Stimulated activated CD8-positive, alpha-beta memory T cell treated with anti-CD3 and anti-CD28 coated beads, Interleukin-2, amount 100 ng/mL, for 1 hour (primary cell): ENCODE results near the gene RNF2.
A peak's percentile ranks its signal among the peaks of the same experiment; 100 is the strongest.
"Not testable (repeated sequence)": the region's sequence is repeated elsewhere in the genome, so short reads cannot be mapped to it uniquely, and the experiment has no call there.

Experiments
- DNase-seq, 2 donors: peaks; one replicate each; pipeline ENCODE4 v3.0.0-alpha.2; 2020; ENCODE audit warnings: low read depth in 2 of 2

Gene RNF2

DNA sequence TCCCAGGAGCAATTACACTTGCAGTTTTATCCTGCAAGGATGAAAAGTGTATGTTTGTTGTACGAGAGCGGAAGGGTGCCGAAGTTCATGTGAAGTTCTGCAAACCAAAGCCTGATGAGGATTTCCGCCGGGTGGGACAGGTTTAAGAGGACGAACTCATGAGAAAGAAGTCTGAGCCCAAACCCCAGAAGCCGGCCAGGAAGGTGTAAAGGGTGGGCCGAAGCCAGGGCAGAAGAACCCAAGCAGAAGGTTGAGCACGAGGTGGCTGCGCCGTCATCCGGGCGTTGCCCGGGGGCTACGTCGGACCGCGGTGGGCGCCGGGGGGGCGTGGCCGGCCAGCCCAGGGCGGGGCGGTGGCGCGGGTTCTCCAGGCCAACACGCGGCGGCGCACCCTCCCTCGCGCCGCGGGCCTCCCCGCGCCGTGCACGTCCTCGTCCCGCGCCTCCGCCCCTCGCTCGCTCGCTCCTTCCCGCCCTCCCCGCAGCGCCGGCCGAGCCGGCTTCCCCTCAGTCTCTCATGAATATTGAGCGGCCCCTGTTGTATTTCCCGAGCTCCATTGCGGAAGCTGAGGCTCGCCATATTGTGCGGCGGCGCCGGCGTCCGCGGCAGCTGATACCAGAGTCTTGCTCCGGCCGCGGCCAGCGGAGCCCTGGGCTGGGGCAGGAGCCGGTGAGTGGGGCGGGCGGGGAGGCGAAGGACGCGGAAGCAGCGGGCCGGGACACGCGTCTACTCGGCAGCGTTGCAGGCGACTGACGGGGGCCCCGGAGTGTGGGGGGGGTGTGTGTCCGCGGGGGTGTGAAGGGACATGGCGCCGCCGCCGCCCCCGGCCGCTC, at the start of gene RNF2:
Gene RNF2, plus strand, starts transcription at position 578 of the 833 bp plus-strand sequence. CDS start 41,996 bp downstream, outside the sequence.
- peak; percentile 62 to 63 for DNase-seq

DNA sequence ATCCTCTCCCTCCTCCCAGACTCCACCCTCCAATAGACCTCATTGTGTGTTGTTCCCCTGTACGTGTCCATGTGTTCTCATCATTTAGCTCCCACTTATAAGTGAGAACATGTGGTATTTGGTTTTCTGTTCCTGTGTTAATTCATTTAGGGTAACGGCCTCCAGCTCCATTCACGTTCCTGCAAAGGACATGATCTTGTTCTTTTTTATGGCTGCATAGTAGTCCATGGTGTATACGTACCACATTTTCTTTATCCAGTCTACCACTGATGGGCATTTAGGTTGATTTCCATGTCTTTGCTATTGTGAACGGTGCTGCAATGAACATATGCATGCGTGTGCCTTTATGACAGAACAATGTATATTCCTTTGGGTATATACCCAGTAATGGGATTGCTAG, 45.4 kb upstream of the RNF2 start:
- not testable (repeated sequence) for DNase-seq

DNA sequence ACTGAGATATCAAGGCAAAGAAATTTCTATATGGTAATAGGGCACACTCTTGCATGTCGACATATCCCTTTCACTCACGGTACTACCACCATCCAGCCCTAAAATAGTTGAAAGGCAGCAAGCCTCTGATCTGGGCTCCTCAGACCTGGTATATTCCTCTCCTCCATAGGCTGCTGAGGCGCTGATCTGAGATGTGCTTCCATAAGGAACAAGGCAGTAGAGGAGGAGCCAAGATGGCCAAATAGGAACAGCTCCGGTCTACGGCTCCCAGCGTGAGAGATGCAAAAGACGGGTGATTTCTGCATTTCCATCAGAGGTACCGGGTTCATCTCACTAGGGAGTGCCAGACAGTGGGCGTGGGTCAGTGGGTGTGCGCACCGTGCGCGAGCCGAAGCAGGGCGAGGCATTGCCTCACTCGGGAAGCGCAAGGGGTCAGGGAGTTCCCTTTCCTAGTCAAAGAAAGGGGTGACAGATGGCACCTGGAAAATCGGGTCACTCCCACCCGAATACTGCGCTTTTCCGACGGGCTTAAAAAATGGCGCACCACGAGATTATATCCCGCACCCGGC, 44.0 kb upstream of the RNF2 start:
- not testable (repeated sequence) for DNase-seq

DNA sequence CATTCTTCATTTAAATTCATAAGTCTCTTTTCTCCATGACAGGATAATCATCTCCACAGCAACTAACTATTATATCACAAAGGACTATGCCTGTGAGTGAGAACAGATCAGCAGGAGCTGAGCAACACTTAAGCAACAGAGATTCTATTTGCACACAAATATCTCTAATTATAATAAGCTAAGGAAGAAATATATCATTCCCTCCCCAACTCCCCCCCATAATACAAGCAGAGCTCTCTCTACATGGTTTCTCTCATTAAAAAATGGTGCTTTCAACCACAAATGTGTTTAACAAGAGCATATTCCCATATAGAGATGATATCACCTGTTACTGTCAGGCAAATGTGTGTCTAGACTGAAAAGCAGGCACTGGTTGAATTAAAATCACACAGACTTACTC, 36.5 kb upstream of the RNF2 start:
- no peak for DNase-seq

DNA sequence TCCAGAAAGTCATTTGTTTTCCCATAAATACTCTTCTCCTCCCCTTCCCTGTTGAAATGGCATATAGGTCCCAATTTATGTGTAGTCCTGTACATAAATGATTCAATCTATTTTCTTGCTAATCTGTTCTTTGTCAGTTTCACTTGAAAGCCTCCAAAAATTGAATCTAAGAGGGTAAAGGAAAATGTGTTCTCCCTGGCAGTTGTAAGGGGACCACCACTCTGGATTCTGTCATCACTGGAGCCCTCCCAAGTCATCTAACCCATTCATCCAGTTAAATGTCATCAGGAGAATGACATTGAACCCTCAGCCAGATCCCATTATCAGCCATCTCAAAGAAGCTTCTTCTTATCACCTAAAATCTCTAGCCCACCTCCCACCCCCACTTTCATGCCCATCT, 35.0 kb upstream of the RNF2 start:
- DNase-seq: no peak

DNA sequence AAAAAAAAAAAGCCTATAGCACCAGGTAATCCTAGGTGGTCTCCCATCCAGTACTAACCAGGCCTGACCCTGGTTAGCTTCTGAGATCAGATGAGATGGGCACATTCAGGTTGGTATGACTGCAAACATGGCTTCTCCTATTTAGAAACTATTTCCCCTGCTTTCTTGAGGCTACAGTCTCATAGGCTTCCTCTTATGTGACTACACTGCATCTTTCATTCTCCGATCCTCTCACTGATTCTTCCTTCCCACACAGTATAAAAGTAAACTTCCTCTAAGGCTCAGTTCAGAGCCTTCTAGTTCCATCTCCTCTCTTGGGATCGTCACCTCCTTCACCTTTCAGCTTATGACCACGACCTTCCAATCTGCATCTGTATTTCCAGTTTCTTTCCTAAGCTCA, 30.4 kb upstream of the RNF2 start:
- no peak for DNase-seq

DNA sequence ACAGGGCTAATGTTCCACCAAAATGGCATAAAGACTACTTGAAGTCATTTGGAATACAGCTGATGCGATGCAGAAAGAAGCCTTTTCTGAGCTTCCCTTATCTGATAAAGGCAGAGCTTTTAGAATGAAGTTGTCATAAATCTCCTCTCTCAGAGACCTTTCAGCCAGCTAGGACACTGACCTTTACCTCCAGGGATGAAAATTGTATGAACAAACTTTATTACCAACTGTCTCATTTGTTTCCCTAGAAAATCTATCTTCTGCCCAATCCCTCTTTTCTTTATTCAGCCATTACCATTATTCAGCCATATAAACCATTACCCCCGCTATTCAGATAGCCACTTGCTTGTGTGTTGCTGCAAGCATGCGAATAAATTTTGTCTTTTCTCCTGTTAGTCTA, 29.7 kb upstream of the RNF2 start:
- no peak for DNase-seq

DNA sequence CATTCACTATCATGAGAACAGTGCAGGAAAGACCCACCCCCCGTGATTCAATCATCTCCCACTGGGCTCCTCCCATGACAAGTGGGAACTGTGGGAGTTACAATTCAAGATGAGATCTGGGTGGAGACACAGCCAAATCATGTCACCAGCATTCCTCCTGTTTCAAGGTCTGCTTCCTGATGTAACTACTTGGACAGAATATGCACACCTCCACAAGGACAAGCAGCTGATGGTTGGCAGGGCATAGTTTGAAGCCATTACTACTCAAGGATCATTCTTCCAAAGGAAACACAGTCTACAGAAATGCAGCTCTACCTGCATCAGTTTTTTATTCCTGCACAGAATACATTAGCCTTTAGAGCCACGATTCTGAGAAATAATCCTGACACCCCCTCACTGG, 28.5 kb upstream of the RNF2 start:
- no peak for DNase-seq

DNA sequence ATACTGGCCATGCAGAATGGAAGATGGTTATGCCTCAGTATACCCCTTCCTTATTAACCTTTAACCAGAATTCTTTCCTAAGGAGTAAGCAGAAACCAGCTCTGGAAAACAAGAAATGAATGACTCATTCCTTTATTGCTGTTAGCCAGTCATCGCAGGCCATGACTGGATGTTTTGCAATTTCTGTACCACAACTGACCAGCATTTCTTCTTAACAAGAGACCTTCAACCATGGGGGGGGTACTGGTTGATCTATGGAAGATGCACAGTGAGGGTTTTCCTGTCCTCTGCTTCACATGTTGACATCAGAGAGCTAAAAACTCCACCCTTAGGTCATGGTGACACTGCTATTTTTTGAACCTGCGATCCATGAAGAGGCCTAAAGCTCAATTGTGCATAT, 28.0 kb upstream of the RNF2 start:
- no peak for DNase-seq

DNA sequence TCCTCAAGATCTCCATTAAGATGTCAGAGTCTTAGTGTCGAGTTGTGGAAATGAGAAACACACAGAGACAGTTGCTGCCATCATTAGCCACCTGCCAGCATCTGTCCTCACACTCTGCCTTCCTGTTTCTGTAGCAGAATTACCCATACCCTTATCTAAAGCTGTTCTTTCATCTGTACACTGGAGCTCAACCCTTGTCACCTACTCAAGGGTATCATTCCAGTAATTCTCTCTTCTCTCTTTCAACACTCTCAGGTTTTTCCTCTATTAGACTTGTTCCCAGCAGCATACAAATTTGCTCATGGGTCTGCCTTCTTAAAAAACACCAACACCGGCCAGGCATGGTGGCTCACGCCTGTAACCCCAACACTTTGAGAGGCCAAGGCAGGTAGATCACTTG, 27.4 kb upstream of the RNF2 start:
- no peak for DNase-seq

DNA sequence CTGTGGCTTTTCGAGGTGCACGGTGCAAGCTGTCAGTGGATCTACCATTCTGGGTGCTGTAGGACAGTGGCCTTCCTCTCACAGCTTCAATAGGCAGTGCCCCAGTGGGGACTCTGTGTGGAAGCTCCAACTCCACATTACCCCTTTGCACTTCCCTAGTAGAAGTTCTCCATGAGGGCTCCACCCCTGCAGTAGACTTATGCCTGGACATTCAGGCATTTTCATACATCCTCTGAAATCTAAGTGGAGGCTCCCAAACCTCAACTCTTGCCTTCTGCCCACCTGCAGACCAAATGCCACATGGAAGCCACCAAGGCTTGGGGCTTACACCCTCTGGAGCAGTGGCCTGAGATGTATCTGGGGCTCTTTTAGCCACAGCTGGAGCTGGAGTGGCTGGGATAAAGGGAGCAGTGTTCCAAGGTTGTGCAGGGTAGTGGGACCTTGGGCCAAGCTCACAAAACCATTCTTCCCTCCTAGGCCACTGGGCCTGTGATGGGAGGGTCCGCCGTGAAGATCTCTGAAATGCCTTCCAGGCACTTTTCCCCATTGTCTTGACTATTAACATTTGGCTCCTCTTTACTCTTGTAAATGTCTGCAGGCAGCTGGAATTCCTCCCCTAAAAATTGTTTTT, 18.0 kb upstream of the RNF2 start:
- DNase-seq: no peak

DNA sequence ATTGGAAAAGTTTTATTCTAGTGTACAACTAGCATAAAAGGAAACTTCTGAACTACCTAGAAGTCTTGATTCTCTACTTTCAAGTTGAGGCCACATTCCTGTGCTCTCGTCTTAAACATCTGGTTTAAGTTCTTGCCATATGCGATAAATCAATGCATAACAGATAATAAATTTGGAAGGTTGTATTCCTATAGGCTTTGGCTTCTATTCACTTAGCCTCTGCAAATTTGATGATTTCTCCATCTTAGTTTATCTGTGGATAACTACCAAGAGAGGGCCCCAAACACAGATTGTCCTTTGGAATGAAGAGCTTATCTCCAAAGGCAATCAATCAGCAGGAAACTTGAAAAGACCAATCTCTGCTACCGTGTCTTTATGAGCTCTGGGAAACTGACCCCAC, 11.7 kb upstream of the RNF2 start:
- no peak for DNase-seq

DNA sequence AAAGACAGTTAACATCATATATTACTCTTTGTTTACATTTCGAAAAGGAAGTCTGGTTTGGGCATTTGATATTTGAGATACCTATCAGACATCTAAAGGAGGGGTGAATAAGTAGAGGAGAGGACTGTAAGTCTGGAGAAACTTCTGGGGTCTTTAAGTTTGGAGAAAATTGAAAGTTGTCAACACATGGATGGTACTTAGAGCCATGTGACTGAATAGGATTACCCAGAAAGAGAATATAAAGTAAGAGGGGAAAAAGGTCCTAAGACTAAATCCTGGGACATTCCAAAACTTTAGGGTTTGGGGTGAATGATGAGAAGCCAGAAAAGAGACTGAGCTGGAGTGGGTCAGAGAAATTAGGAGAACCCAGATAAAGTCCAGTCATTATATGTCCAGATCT, 10.1 kb upstream of the RNF2 start:
- DNase-seq: no peak

DNA sequence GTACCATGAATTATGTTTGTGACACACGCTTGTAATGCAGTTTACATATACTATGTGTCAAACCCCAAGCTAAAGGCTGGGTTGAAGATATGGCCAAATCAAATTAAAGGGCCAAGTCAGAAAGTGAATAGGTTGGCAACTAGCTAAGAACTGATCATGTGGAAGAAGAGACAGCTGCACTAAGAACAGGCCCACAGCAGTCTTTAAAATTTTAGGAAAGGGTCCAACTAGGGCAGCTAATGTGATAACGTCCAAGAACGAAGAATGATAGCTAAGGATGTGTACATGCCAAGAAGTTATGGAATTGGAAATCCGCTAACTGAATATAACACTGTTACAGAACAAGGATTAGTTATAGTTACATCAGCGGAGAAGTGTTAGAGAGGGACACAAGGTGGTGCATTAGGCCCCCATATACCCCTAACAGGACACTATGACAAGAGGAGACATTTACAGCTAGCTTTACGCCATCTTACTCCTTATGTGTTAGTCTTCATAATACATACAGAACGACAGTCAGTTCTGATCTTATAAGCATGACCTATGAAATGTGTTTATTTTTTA, 6.5 kb upstream of the RNF2 start:
- no peak for DNase-seq

DNA sequence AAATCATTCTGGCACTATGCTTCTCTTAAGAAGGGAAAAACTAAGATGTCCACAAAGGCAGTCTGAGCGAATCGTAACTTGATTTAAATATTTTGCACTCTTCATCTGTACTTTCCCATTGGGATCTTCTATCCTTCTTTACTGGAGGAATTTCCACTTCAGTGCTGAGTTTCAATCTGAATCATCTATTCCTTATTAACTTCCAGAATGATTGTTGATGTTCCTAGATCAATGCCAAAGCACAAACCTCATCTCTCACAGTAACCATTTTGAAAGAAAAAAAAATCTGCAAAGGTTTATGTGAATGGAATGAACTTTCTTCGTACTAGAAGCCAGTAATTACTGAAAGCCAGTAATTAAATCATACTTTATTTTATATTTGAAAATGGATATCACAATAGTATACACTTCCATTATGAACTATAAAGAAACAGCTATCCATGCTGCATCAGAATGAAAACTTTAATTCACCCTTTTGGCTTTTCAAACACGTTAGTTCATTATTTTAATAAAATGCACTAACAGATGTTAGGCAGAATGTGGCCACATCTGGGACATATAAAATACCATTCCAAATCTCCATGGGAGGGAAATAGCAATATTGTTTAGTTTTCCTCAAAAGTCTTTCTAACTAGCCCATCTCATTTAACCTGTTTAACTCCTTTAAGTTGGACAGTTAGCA, 5.5 kb upstream of the RNF2 start:
- DNase-seq: no peak

DNA sequence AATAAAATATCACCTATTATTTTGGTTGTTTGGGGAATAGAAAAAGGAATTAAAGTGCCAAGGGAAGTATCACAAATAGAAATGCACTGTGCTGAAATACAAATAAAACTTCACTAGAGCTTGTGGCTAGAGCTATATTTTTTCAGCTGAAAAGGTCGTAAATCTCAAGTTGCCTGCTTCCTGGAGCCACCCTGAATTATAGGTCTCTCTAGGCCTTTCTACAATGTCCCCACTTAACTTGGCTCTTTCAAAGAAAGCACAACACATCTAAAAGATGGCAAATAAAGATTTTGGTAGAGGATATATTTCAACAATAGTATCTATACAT, 5.0 kb upstream of the RNF2 start:
- DNase-seq: no peak

DNA sequence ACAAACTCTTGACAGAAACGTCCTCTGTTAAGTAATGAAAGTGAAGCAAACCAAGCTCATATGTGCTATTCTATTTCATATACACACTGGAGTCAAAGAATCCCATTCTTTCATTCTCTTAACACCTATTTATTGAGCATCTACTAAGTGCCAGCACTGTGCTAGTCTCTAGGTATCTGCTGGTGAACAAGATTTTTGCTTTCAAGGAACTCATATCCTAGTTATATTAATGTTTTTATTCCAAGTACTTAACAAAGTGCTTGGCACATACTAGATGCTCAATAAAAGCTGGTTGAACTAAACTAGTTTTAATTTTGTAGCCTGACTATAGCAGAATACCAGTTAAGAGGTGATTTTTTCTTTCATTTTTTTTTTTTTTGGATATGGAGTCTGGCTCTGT, 3.6 kb upstream of the RNF2 start:
- DNase-seq: no peak

DNA sequence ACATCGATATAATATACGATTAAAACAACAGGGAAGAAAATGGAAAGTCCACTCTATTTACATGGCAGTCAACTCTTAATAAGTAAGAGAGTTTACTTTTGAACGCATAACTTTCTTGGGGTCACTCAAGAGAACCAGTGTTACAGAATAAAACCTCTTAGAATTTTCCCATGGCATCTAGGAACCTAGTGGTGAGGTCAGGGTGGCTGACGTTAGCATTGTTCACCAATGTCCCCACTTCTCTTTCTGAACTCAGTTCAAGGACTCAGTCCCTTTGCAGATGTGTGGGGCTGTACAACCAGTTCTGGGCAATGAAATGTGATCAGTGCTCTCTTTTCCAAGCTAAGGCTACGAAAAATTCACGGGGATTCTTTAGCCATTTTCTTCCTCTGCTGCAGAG, 2.6 kb upstream of the RNF2 start:
- DNase-seq: no peak

DNA sequence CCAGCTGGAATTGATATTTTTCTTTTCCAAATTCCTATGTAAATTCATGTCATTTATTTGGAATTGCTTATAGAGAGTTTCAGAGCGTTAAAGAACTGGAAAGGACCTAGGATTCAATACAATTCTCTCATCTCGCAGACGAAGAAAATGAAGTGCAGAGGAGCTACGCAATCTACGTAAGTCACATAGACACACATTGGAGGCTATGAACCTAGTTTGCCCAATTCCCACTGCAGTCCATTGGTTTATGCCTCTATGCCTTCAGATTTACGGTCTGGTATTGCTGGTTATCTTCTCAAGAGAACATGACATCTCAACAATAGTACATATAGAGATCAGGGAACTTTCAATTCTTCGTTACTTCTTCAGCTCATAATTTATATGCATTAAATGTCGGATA, 971 bp upstream of the RNF2 start:
- DNase-seq: no peak

DNA sequence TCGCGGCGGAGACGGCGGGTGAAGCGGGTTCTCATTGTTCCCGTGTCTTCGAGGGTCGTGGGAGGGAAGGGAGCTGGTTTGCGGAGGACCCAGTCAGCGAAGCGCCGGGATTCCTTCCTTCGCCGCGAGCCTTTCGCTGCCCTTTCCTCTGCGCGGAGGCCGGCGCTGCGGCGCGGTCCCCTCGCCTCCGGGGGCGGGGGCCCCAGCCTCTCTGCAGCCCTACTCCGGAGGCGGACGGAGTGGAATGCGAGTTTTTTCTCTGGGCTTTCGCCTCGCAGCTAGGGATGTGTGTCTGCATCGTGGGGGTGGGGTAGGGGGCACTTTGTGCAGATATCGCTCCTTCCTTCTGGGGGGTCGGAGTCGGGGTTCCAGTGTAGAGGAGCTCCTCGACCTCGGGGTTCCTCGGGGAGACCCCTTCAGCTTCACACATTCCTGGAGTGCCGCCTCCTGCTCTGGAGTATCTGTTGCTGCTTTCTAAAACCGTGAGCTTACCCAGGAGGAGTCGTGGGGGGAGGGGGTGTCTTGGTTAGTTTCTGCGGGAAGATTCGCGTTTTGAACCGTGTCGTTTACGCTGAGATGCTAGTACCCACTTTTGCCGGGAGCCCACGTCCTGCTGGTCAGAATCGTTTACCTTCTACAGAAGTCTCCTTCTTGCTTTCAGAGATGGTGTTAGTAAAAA, 595 bp downstream of the RNF2 start:
- DNase-seq: no peak

DNA sequence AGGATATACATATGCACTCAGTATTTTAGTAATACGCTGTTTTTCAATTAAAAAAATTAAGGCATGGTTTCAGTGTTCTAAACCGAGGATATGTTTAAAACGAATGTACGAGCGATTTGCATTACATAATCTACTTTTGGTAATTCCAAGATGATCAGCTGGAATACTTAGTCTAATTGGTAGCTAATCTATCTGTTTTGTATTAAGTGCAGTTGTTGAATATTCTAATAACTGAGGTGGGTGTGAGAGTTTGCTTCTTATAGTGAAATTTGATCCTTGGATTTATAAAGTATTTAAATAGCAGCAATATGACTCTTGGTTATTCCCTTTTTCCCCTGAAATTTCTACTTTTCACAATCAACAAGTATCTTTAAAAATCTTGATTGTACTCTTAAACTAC, 1.3 kb downstream of the RNF2 start:
- DNase-seq: no peak

DNA sequence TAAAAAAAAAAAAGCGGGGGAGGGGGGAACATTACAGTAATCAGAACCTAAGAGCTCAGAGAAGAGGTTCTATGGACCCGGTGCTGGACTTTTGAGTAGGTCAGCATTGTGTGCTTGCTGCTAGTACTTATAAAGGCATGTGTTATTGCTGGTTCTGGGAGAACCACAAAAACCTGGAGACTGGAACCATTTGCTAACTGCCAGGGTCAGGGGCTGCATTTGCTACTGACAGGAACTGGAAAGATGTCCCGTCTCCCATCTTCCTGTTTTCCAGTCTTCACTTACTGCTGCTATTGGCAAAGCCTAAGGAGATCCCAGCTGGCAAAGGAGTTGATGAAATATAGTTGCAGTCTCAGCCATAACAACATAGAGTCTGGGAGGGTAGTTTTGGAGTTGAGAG, 4.3 kb downstream of the RNF2 start:
- no peak for DNase-seq
